IMR-90 (cell line): ENCODE results near the gene KRTAP5-5. TPM values are rescaled to one million over a fixed set of nuclear protein-coding genes. Genes with fewer than 3 reads are reported as not detected.
A peak's percentile ranks its signal among the peaks of the same experiment; 100 is the strongest.

ENCODE experiments used
- ATAC-seq: fragments of 200-7000 bp; cut with Tn5 transposase; 2 replicates; pipeline ENCODE4 v1.9.1; 2020; ENCODE audit warnings: low read depth, mild to moderate bottlenecking, moderate library complexity
- BruUV-seq: library from RNA; stranded (reverse); fragments of 400-500 nt; replicated peaks from 2 replicates; lab custom pipeline; 2021; lab: Mats Ljungman, UMichigan
- CTCF ChIA-PET: fragments of 300-600 bp; formaldehyde crosslinking; extraction: SDS; loops from one replicate; lab custom pipeline; 2021; ENCODE audit warnings: antibody characterized with exemption; lab: Yijun Ruan, JAX
- POLR2A ChIA-PET: fragments of 300-600 bp; sonication (Branson Sonifier 250); formaldehyde crosslinking; loops from one replicate; lab custom pipeline; 2022; ENCODE audit warnings: antibody characterized with exemption; ENCODE audit not compliant: unreplicated experiment; lab: Charles Lee
- DNase-seq: peaks from one replicate; pipeline ENCODE4 v3.0.0; 2013
- H2AFZ ChIP-seq: replicated peaks from 2 replicates; pipeline ENCODE3; 2013; ENCODE audit warnings: low read length, mild to moderate bottlenecking; ENCODE audit not compliant: poor library complexity
- H2AK5ac ChIP-seq: 2 replicates; pipeline ENCODE4 v1.6.1; 2013; ENCODE audit warnings: low read depth, low read length, inconsistent platforms
- H2AK9ac ChIP-seq: replicated peaks from 2 replicates; pipeline ENCODE3; 2013; ENCODE audit warnings: mild to moderate bottlenecking, low read depth, low read length, moderate library complexity; ENCODE audit not compliant: poor library complexity
- H2BK120ac ChIP-seq: 2 replicates; pipeline ENCODE4 v1.6.1; 2013; ENCODE audit warnings: low read depth, low read length, inconsistent platforms
- H2BK15ac ChIP-seq: 3 replicates; pipeline ENCODE4 v1.6.1; 2013; ENCODE audit warnings: low read depth, low read length, inconsistent platforms
- H2BK20ac ChIP-seq: 2 replicates; pipeline ENCODE4 v1.6.1; 2013; ENCODE audit warnings: low read depth, mild to moderate bottlenecking, inconsistent platforms, low read length, moderate library complexity
- H2BK5ac ChIP-seq: 2 replicates; pipeline ENCODE4 v1.6.1; 2013; ENCODE audit warnings: mild to moderate bottlenecking, low read depth, low read length, inconsistent platforms; ENCODE audit not compliant: poor library complexity, severe bottlenecking
- H3K14ac ChIP-seq: replicated peaks from 2 replicates; pipeline ENCODE4 v1.6.1; 2013; ENCODE audit warnings: low read depth, low read length, inconsistent platforms
- H3K18ac ChIP-seq: 2 replicates; pipeline ENCODE4 v1.6.1; 2013; ENCODE audit warnings: low read depth, low read length, control low read depth
- H3K23ac ChIP-seq: 2 replicates; pipeline ENCODE4 v1.6.1; 2013; ENCODE audit warnings: low read depth, low read length, inconsistent platforms
- H3K27ac ChIP-seq: 2 replicates; pipeline ENCODE4 v1.5.1; 2013; ENCODE audit warnings: mild to moderate bottlenecking, control low read depth, low read length; ENCODE audit not compliant: insufficient read depth
- H3K27me3 ChIP-seq: 2 replicates; pipeline ENCODE4 v1.6.1; 2013; ENCODE audit warnings: low read length; ENCODE audit not compliant: control insufficient read depth, insufficient read depth
- H3K36me3 ChIP-seq: 2 replicates; pipeline ENCODE4 v1.6.1; 2013; ENCODE audit warnings: low read length, mixed read lengths; ENCODE audit not compliant: control insufficient read depth, insufficient read depth
- H3K4ac ChIP-seq: 2 replicates; pipeline ENCODE4 v1.6.1; 2013; ENCODE audit warnings: low read depth, low read length, inconsistent platforms
- H3K4me1 ChIP-seq: 2 replicates; pipeline ENCODE4 v1.6.1; 2013; ENCODE audit warnings: low read length, mixed read lengths; ENCODE audit not compliant: control insufficient read depth, insufficient read depth
- H3K4me2 ChIP-seq: 2 replicates; pipeline ENCODE4 v1.6.1; 2013; ENCODE audit warnings: low read depth, mild to moderate bottlenecking, control low read depth, low read length, moderate library complexity
- H3K4me3 ChIP-seq: 2 replicates; pipeline ENCODE4 v1.5.1; 2013; ENCODE audit warnings: low read depth, mild to moderate bottlenecking, control low read depth, low read length, moderate library complexity; ENCODE audit not compliant: insufficient read depth
- H3K56ac ChIP-seq: 2 replicates; pipeline ENCODE4 v1.6.1; 2013; ENCODE audit warnings: low read length, inconsistent platforms; ENCODE audit not compliant: insufficient read depth; ENCODE audit errors: extremely low read depth
- H3K79me1 ChIP-seq, 2 experiments: 2 replicates each; pipeline ENCODE4 v1.6.1; 2013; ENCODE audit warnings: low read length in 2 of 2, inconsistent platforms in 1 of 2, low read depth in 1 of 2
- H3K9ac ChIP-seq: 2 replicates; pipeline ENCODE4 v1.6.1; 2013; ENCODE audit warnings: low read depth, low read length, control low read depth
- H3K9me1 ChIP-seq: 2 replicates; pipeline ENCODE4 v1.6.1; 2013; ENCODE audit warnings: low read length, inconsistent platforms; ENCODE audit not compliant: insufficient read depth
- H3K9me3 ChIP-seq: 2 replicates; pipeline ENCODE4 v1.6.1; 2013; ENCODE audit warnings: low read length; ENCODE audit not compliant: control insufficient read depth, insufficient read depth
- H4K20me1 ChIP-seq: 2 replicates; pipeline ENCODE4 v1.6.1; 2013; ENCODE audit warnings: low read length, inconsistent platforms; ENCODE audit not compliant: insufficient read depth
- H4K5ac ChIP-seq: 2 replicates; pipeline ENCODE4 v1.6.1; 2013; ENCODE audit warnings: mild to moderate bottlenecking, low read depth, low read length, control low read depth
- H4K8ac ChIP-seq, 2 experiments: 2 replicates each; pipeline ENCODE4 v1.6.1; 2013; ENCODE audit warnings: low read depth in 2 of 2, low read length in 2 of 2, control low read depth in 1 of 2, inconsistent platforms in 1 of 2
- H4K91ac ChIP-seq: 2 replicates; pipeline ENCODE4 v1.6.1; 2013; ENCODE audit warnings: low read depth, low read length, inconsistent platforms; ENCODE audit not compliant: insufficient read depth
- BHLHE40 ChIP-seq: fragments of 150-350 bp; IDR thresholded peaks from 2 replicates; pipeline ENCODE4 v1.6.1; 2016; ENCODE audit warnings: mild to moderate bottlenecking, low read depth, low read length
- CEBPB ChIP-seq: IDR thresholded peaks from 2 replicates; pipeline ENCODE4 v1.6.1; 2012; ENCODE audit warnings: low read depth, low read length, improper control_type of control experiment
- CHD1 ChIP-seq: IDR thresholded peaks from 2 replicates; pipeline ENCODE4 v1.6.1; 2012; ENCODE audit warnings: low read depth, low read length, improper control_type of control experiment
- CTCF ChIP-seq: conservative IDR thresholded peaks from 2 replicates; pipeline ENCODE4 v1.5.1; 2012; ENCODE audit warnings: mild to moderate bottlenecking, low read depth, low read length, improper control_type of control experiment
- FOS ChIP-seq: fragments of 150-350 bp; IDR thresholded peaks from 2 replicates; pipeline ENCODE4 v1.6.1; 2016; ENCODE audit warnings: low read depth, low read length
- MAFK ChIP-seq: IDR thresholded peaks from 2 replicates; pipeline ENCODE4 v1.6.1; 2012; ENCODE audit warnings: low read depth, low read length, improper control_type of control experiment
- MAZ ChIP-seq: IDR thresholded peaks from 2 replicates; pipeline ENCODE4 v1.6.1; 2012; ENCODE audit warnings: low read depth, mild to moderate bottlenecking, low read length, improper control_type of control experiment, moderate library complexity, borderline replicate concordance
- MXI1 ChIP-seq: IDR thresholded peaks from 2 replicates; pipeline ENCODE4 v1.6.1; 2012; ENCODE audit warnings: low read depth, mild to moderate bottlenecking, low read length, moderate library complexity, borderline replicate concordance
- NFE2L2 ChIP-seq: fragments of 150-350 bp; IDR thresholded peaks from 2 replicates; pipeline ENCODE4 v1.6.1; 2016; ENCODE audit warnings: low read depth, mild to moderate bottlenecking, low read length
- POLR2A ChIP-seq: IDR thresholded peaks from 2 replicates; pipeline ENCODE4 v1.6.1; 2012; ENCODE audit warnings: mild to moderate bottlenecking, low read depth, low read length
- RAD21 ChIP-seq: IDR thresholded peaks from 2 replicates; pipeline ENCODE4 v1.6.1; 2012; ENCODE audit warnings: low read length, improper control_type of control experiment
- RCOR1 ChIP-seq: IDR thresholded peaks from 2 replicates; pipeline ENCODE4 v1.6.1; 2012; ENCODE audit warnings: mild to moderate bottlenecking, low read length, improper control_type of control experiment; ENCODE audit not compliant: insufficient replicate concordance
- RFX5 ChIP-seq: IDR thresholded peaks from 2 replicates; pipeline ENCODE4 v1.8.0; 2012; ENCODE audit warnings: low read depth, mild to moderate bottlenecking, low read length, moderate library complexity
- SMC3 ChIP-seq: fragments of 150-350 bp; IDR thresholded peaks from 2 replicates; pipeline ENCODE4 v1.6.1; 2016; ENCODE audit warnings: low read depth, mild to moderate bottlenecking, antibody characterized with exemption, low read length, moderate library complexity
- USF2 ChIP-seq: fragments of 150-350 bp; IDR thresholded peaks from 2 replicates; pipeline ENCODE4 v1.6.1; 2017; ENCODE audit warnings: mild to moderate bottlenecking, antibody characterized with exemption, low read length, low read depth
- WGBS, 2 experiments: methylation state at CpG; one replicate each; pipeline versions ENCODE4 v1.1.5 to v1.1.7; 2013; ENCODE audit warnings: missing lambda C conversion rate in 2 of 2; ENCODE audit not compliant: insufficient read length in 1 of 2; ENCODE audit errors: extremely low coverage in 2 of 2; 5-methylcytosine and 5-hydroxymethylcytosine counted together
- dilution Hi-C: fragments of 300-500 bp; cut with HindIII; formaldehyde crosslinking; loops from one replicate; pipeline ENCODE4 v1.14.3; 2018; ENCODE audit warnings: low sequenced_read_pairs; ENCODE audit not compliant: unreplicated experiment
- in situ Hi-C: fragments of 300-500 bp; cut with MboI; formaldehyde crosslinking; loops from 3 replicates; pipeline ENCODE4 v1.14.3; 2019; ENCODE audit warnings: low sequenced_read_pairs, inconsistent platforms, mixed read lengths
- intact Hi-C: fragments of 100-400 bp; cut with micrococcal nuclease; formaldehyde crosslinking; loops from 2 replicates; pipeline ENCODE4 v1.10.0; 2022
- polyA plus RNA-seq, 3 experiments: library from polyadenylated mRNA; depleted of rRNA; stranded (reverse); fragments of >200 nt; gene quantifications; 2 replicates each; pipeline ENCODE4 v1.2.3, GENCODE V29; 2012; ENCODE audit warnings: low replicate concordance in 1 of 3
- total RNA-seq: library from RNA; depleted of rRNA; stranded (reverse); fragments of >200 nt; gene quantifications from 2 replicates; pipeline ENCODE4 v1.2.3, GENCODE V29; 2012
- TF ChIP-seq, protein P1 (sequence below): fragments of 150-350 bp; IDR thresholded peaks from 2 replicates; pipeline ENCODE4 v1.6.1; 2016; ENCODE audit warnings: low read depth, mild to moderate bottlenecking, low read length, moderate library complexity, borderline replicate concordance

Gene KRTAP5-5
- total and polyA plus RNA-seq, 2 of the 4 experiments (the other 2 are of a cell fraction): not detected

- WGBS, 2 experiments: no CpG with 5 or more reads among the region's 10 CpGs
- H2BK120ac ChIP-seq: no peak overlapping the region
- in situ Hi-C loops: no loop called here
- no peak overlapping the region for H3K23ac ChIP-seq
- no peak overlapping the region for H4K5ac ChIP-seq
- no peak overlapping the region for H3K27ac ChIP-seq
- no peak overlapping the region for H3K4ac ChIP-seq
- H3K9me3 ChIP-seq: 0 out of 2 replicates have a peak, but pooled peaks cover 2% of the 10 kb centered on the region
- no peak overlapping the region for H2AFZ ChIP-seq
- H4K8ac ChIP-seq: no peak overlapping the region
- dilution Hi-C loops: no loop called here
- no peak overlapping the region for H2AK9ac ChIP-seq
- no peak for ATAC-seq
- H3K56ac ChIP-seq: no peak overlapping the region
- no peak overlapping the region for H2AK5ac ChIP-seq
- H3K4me2 ChIP-seq: no peak overlapping the region
- H3K9ac ChIP-seq: no peak overlapping the region
- H3K4me3 ChIP-seq: no peak overlapping the region
- H4K91ac ChIP-seq: no peak overlapping the region
- no peaks in the 10 kb centered on the region for H4K20me1 ChIP-seq
- no peak for TF ChIP-seq USF2
- no peak for TF ChIP-seq CTCF
- no peak for TF ChIP-seq POLR2A
- TF ChIP-seq RCOR1: no peak
- TF ChIP-seq MAFK: no peak
- no peak for TF ChIP-seq SMC3
- TF ChIP-seq RFX5: no peak
- no peak for TF ChIP-seq FOS
- TF ChIP-seq NFE2L2: no peak
- no peak for TF ChIP-seq CHD1
- no peak for TF ChIP-seq BHLHE40
- TF ChIP-seq MAZ: no peak
- no peak for TF ChIP-seq RAD21
- TF ChIP-seq MXI1: no peak
- TF ChIP-seq, protein P1, sequence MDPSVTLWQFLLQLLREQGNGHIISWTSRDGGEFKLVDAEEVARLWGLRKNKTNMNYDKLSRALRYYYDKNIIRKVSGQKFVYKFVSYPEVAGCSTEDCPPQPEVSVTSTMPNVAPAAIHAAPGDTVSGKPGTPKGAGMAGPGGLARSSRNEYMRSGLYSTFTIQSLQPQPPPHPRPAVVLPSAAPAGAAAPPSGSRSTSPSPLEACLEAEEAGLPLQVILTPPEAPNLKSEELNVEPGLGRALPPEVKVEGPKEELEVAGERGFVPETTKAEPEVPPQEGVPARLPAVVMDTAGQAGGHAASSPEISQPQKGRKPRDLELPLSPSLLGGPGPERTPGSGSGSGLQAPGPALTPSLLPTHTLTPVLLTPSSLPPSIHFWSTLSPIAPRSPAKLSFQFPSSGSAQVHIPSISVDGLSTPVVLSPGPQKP: no peak
- TF ChIP-seq CEBPB: no peak
- H2BK15ac ChIP-seq: no peak overlapping the region
- intact Hi-C loops: no loop called here
- CTCF ChIA-PET: interaction anchor here (0.6 kb wide), 1 partner anchor 130 kb away, joined by 3 read pairs; no protein-coding TSS in a partner anchor
- no peaks in the 10 kb centered on the region for H3K36me3 ChIP-seq
- no peak overlapping the region for H3K18ac ChIP-seq
- no peak overlapping the region for H3K14ac ChIP-seq
- no peak overlapping the region for H2BK20ac ChIP-seq
- peaks cover 26% of the 10 kb centered on the region for H3K27me3 ChIP-seq
- no peaks in the 10 kb centered on the region for H3K79me1 ChIP-seq
- DNase-seq: peak; percentile 15
- no peaks in the 10 kb centered on the region for H3K9me1 ChIP-seq
- H3K4me1 ChIP-seq: no peaks in the 10 kb centered on the region
- no TSS peak for BruUV-seq
- H2BK5ac ChIP-seq: no peak overlapping the region
- POLR2A ChIA-PET: no interaction called here
These were observed 10.1 kb upstream of the KRTAP5-5 start for GRCh38 chr11:1619449-1619848.
